ENCODE data around the gene HOXC12.
A peak's percentile ranks its signal among the peaks of the same experiment; 100 is the strongest.

DNA sequence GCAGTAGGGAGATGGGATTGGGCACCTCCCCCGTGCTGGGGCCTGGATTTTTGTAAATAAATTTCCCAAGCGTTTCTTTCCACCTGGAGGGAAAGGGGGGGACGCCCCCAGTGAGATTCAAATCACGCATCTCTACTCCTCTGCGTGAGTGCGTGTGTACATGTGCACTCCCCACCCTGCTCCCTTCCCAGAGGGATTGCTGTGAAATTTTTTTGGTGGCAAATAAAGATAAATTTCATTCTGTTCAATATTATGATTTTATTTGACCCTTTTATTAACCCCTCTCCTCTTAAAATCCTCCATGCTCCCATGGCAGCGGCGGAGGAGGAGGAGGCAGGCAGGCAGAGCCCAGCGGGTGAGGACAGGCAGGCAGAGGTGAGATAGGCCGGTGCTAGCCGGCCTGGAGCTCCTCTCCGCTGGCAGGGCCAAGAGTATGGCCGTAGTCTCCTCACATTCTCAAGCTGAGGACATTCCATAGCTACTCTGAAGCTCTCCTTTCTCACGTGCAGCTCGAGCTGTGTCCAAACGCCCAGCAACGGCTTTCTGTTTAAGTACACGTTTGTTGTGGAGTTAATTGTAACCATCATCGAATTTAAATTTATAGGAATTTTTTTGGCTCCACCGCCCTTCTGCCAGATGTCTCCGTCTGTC, 21.6 kb downstream of the HOXC12 start:
- TF ChIP-seq, protein P1, sequence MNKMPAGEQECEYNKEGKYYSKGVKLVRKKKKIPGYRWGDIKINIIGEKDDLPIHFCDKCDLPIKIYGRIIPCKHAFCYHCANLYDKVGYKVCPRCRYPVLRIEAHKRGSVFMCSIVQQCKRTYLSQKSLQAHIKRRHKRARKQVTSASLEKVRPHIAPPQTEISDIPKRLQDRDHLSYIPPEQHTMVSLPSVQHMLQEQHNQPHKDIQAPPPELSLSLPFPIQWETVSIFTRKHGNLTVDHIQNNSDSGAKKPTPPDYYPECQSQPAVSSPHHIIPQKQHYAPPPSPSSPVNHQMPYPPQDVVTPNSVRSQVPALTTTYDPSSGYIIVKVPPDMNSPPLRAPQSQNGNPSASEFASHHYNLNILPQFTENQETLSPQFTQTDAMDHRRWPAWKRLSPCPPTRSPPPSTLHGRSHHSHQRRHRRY (tag by site-specific recombination; IDR thresholded peaks at IDR 0.05): no peak
- TF ChIP-seq, protein P2, sequence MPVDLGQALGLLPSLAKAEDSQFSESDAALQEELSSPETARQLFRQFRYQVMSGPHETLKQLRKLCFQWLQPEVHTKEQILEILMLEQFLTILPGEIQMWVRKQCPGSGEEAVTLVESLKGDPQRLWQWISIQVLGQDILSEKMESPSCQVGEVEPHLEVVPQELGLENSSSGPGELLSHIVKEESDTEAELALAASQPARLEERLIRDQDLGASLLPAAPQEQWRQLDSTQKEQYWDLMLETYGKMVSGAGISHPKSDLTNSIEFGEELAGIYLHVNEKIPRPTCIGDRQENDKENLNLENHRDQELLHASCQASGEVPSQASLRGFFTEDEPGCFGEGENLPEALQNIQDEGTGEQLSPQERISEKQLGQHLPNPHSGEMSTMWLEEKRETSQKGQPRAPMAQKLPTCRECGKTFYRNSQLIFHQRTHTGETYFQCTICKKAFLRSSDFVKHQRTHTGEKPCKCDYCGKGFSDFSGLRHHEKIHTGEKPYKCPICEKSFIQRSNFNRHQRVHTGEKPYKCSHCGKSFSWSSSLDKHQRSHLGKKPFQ (tag by site-specific recombination; IDR thresholded peaks at IDR 0.05): 0 out of 2 replicates have a peak, but pooled peaks have one; percentile 8
- TF ChIP-seq ZNF391 (tag by site-specific recombination; IDR thresholded peaks at IDR 0.05; ENCODE audit: borderline replicate concordance, low read depth): no peak
- TF ChIP-seq, protein P3, sequence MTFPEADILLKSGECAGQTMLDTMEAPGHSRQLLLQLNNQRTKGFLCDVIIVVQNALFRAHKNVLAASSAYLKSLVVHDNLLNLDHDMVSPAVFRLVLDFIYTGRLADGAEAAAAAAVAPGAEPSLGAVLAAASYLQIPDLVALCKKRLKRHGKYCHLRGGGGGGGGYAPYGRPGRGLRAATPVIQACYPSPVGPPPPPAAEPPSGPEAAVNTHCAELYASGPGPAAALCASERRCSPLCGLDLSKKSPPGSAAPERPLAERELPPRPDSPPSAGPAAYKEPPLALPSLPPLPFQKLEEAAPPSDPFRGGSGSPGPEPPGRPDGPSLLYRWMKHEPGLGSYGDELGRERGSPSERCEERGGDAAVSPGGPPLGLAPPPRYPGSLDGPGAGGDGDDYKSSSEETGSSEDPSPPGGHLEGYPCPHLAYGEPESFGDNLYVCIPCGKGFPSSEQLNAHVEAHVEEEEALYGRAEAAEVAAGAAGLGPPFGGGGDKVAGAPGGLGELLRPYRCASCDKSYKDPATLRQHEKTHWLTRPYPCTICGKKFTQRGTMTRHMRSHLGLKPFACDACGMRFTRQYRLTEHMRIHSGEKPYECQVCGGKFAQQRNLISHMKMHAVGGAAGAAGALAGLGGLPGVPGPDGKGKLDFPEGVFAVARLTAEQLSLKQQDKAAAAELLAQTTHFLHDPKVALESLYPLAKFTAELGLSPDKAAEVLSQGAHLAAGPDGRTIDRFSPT (tag by site-specific recombination; IDR thresholded peaks at IDR 0.05): no peak

Data from HEK293 (cell line).